HG03378 (cell line): ENCODE data around the gene MAPK4.

Experiments used
- ATAC-seq: cut with Tn5 transposase; IDR thresholded peaks from one replicate; pipeline ENCODE4 v1.9.1; 2021; ENCODE audit warnings: mild to moderate bottlenecking, moderate library complexity; ENCODE audit not compliant: unreplicated experiment

The MAPK4 gene

GRCh38 chr18:50622865-50623393 is 63.0 kb downstream of the MAPK4 start:
- no peak for ATAC-seq

GRCh38 chr18:50623694-50624352 is 63.9 kb downstream of the MAPK4 start:
- no peak for ATAC-seq

- no peak for ATAC-seq
Observed at GRCh38 chr18:50624981-50625380, 65.1 kb downstream of the MAPK4 start.

- ATAC-seq: no peak
Observed at GRCh38 chr18:50626317-50626716, 66.4 kb downstream of the MAPK4 start.

- no peak for ATAC-seq
Observed at GRCh38 chr18:50627594-50628532, 68.0 kb downstream of the MAPK4 start.

- ATAC-seq: no peak
Observed at GRCh38 chr18:50628533-50628905, 68.6 kb downstream of the MAPK4 start.

GRCh38 chr18:50629148-50629631 is 69.3 kb downstream of the MAPK4 start:
- no peak for ATAC-seq

- no peak for ATAC-seq
Observed at GRCh38 chr18:50630895-50631294, 71.0 kb downstream of the MAPK4 start.

GRCh38 chr18:50632895-50633515 is 73.1 kb downstream of the MAPK4 start:
- ATAC-seq: no peak

GRCh38 chr18:50633992-50634391 is 74.1 kb downstream of the MAPK4 start:
- no peak for ATAC-seq

GRCh38 chr18:50636366-50637057 is 76.6 kb downstream of the MAPK4 start:
- ATAC-seq: no peak

- no peak for ATAC-seq
Observed at GRCh38 chr18:50638016-50638883, 78.4 kb downstream of the MAPK4 start.

- ATAC-seq: no peak
Observed at GRCh38 chr18:50638884-50639420, 79.1 kb downstream of the MAPK4 start.

- no peak for ATAC-seq
Observed at GRCh38 chr18:50639711-50640110, 79.8 kb downstream of the MAPK4 start.

GRCh38 chr18:50642439-50642838 is 82.6 kb downstream of the MAPK4 start:
- no peak for ATAC-seq

GRCh38 chr18:50644146-50644545 is 84.3 kb downstream of the MAPK4 start:
- ATAC-seq: no peak

- ATAC-seq: no peak
Observed at GRCh38 chr18:50644807-50645206, 84.9 kb downstream of the MAPK4 start.

GRCh38 chr18:50647237-50647636 is 87.3 kb downstream of the MAPK4 start:
- no peak for ATAC-seq

GRCh38 chr18:50647792-50648191 is 87.9 kb downstream of the MAPK4 start:
- no peak for ATAC-seq

GRCh38 chr18:50649821-50650220 is 89.9 kb downstream of the MAPK4 start:
- no peak for ATAC-seq
